GM19193 (cell line): ENCODE data around the gene MASP2.

ENCODE experiments used
- POLR2A ChIP-seq: IDR thresholded peaks from 4 replicates; pipeline ENCODE4 v1.6.1; 2011; ENCODE audit not compliant: insufficient read depth, insufficient read length; ENCODE audit errors: extremely low read depth

Gene MASP2

DNA sequence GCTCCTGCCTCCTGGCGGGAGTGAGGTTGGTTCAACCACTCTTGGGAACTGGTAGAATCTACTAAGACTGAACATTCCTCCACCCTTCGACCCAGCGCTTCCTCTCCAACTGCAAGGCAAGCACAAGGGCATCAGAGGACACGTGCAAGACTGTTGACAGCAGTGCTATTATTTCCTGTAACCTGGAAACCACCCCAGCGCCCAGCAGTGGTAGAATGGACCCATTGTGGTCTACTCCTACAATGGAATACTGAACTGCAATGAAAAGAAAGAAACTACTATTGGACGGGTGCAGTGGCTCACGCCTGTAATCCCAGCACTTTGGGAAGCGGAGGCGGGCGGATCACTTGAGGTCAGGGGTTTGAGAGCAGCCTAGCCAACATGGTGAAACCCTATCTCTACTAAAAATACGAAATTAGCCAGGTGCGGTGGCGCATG is 67.5 kb downstream of the MASP2 start:
- TF ChIP-seq POLR2A, result no peak

DNA sequence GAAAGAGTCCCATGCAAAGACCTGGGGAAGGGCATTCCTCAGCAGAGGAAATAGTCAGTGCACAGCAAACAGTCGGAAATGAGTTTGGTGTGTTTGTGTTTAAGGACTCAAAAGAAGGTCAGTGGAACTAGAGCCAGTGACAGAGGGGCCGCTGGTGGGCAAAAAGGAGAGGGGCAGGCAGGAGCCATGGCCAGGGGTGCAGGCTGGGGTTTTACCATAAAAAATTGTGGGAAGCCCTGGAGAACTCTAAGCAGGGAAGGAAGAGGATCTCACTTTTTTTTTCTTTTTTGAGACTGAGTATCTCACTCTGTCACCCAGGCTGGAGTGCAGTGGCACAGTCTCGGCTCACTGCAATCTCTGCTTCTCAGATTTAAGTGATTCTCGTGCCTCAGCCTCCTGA is 68.3 kb downstream of the MASP2 start:
- TF ChIP-seq POLR2A, result no peak
